Muscle of back (tissue), 11 donors: ENCODE results near the gene SSR4. TPM values are rescaled to one million over a fixed set of nuclear protein-coding genes. Genes with fewer than 3 reads are reported as not detected.
"Not testable (repeated sequence)": the region's sequence is repeated elsewhere in the genome, so short reads cannot be mapped to it uniquely, and the experiment has no call there.

Experiments used
- DNase-seq, 3 donors: peaks; one replicate each; pipeline versions ENCODE4 v3.0.0 to v3.0.0-alpha.2; 2013
- polyA plus RNA-seq, 10 donors: library from polyadenylated mRNA; unstranded; fragments of 120-200 nt; gene quantifications; one replicate each; pipeline ENCODE4 v1.2.1, GENCODE V29; 2013; ENCODE audit not compliant: insufficient read length in 10 of 10

SSR4 gene
- polyA plus RNA-seq, 10 donors, result 101 to 153 (median 115) TPM

- DNase-seq, result no peak
Observed at GRCh38 chrX:153803211-153804099, 9.0 kb downstream of the SSR4 start.

- DNase-seq, result no peak
Observed at GRCh38 chrX:153804100-153804595, 9.7 kb downstream of the SSR4 start.

DNA sequence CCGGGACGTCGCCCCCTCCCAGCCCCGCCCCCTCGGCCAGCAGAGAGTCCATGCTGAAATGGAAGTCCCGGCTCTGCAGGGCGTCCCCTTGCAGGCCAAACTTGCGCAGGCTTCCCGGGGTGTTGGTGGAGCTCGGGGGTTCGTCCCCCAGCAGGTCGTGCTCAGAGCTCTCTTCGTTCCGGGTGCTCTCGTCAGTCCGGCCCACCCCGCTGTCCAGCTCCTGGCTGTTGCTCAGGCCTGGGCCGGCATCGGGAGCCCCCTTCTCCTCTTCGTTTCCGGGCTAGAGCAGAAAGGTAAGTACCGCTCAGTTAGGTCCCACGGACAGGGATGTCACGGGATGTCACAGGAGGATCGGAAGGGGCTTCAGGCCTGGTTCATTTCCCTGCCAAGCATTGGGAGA is 10.2 kb downstream of the SSR4 start:
- no peak for DNase-seq

GRCh38 chrX:153805436-153805835 is 11.0 kb downstream of the SSR4 start:
- no peak for DNase-seq

DNA sequence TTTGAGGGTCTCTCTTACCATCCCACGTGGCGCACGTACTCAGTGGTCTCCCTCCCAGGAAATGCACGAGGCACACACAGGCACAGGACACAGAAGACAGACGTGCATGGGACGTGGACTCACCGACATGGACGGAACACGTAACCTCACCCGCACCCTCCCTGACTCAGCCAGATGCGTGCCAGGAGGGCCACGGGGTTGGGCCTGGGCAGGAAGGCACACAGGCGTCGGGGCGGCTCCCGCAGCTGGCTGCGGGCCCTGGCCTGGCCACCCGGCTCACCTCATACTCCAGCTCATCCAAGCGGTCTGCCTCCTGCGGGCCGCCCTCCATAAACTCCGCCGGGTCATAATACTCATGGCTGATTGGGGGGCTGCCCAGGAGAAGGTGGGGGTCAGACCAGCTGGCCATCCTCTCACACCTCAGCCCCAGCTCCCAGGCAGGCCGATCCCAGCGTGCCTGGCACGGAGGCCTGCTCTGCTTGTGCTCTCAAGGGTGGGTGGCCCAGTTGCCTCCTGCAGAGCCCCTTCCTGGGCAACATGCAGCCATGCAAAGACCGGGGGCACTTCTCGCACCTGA is 12.6 kb downstream of the SSR4 start:
- DNase-seq, result no peak

GRCh38 chrX:153807976-153808375 is 13.5 kb downstream of the SSR4 start:
- no peak for DNase-seq

GRCh38 chrX:153812220-153812619 is 17.8 kb downstream of the SSR4 start:
- DNase-seq, result no peak

DNA sequence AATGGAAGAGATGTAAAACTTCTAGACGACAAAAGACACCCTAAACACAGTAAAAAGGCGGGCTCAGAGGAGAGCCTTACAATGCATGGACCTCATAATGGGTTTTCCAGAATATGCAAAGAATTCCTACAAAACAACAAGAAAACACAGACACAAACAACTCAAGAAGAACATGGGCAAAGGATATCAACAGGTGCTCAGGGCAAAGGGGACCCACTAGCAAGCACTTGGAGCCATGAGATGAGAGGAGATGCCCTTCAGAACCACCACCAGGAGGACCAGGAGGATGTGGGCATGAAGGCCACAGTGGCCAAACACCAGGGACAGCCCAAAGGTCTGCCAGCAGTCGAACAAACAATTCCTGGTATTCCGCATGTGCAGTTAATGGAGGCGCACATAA is 18.7 kb downstream of the SSR4 start:
- DNase-seq, result no peak

DNA sequence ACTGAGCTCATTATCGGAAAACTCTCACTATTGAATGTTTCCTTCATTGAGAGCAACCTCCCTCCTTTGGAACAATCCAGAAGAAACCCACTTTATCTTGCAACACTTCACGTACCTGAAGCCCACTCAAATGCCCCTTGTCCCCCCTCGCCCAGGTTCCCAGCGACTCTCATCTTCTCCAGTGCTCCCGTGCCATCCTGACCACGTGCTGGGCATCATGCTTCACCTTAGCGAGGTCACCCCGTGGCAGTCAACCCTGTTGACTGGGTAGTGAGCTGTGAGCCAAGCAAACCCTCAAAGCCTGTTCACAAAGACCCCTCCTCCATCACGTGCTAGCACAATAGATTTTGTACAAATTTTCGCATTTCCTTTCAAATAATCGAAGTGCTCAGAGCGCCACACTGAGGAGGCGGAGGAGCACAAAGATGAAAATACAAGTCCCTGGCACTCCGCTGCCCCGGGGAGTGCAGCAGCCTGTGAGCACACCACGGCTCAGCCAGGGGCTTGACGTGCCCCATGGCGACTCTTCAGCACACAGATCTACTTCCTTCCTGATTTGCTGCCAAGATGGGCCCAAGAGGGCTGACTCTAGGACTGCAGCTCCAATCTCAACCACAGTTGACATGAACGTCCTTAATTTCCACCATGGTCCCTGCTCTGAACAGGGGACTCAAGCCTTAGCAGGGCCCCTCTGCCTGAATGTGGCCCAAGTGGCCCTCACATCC is 20.3 kb downstream of the SSR4 start:
- DNase-seq, result no peak

- no peak for DNase-seq
Observed at GRCh38 chrX:153816831-153817690, 22.6 kb downstream of the SSR4 start.

- DNase-seq, result not testable (repeated sequence)
Observed at GRCh38 chrX:153818064-153818463, 23.6 kb downstream of the SSR4 start.

DNA sequence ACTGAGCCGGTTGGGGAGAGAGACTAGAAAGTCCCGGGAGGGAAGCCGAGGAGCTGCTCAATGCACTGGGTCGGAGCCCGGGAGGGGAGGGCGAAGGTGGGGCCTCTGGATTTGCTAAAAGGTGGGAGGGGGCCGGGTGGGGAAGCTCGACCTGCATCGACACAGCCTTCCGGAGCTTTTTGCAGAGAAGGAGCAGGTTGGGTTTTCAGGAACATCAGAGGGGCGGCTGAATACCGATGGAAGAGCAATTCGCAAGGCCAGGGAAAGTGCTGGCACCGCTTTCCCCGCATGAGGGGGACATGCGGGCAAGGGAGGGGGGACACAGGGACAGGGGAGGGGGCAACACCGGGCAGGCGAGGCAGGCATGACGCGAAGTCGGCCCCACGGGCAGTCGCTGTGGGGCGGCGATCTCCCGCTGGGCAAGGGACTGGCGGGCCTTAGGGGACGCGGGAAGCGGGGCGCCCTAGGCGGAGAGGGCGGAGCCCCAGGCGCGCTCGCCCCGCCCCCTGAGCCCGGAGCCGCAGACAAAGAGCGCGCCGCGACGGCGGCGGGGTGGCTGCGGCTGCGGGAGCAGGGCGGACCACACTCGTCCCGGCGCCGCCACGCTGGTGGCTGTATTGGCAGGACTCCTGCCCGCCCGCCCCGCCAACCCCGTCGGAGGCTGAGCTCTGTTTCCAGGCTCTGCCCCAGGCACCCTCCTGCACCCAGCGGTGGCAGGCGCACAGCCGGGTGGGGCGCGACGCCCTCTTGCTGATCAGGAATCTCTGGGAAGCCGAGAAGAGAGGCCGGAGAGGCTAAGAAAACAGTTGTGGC is 24.3 kb downstream of the SSR4 start:
- DNase-seq, result peak; percentile 12 to 65 (median 34)

GRCh38 chrX:153819384-153820040 is 25.0 kb downstream of the SSR4 start:
- peak in 1 of 3 donors; percentile 38 for DNase-seq

DNA sequence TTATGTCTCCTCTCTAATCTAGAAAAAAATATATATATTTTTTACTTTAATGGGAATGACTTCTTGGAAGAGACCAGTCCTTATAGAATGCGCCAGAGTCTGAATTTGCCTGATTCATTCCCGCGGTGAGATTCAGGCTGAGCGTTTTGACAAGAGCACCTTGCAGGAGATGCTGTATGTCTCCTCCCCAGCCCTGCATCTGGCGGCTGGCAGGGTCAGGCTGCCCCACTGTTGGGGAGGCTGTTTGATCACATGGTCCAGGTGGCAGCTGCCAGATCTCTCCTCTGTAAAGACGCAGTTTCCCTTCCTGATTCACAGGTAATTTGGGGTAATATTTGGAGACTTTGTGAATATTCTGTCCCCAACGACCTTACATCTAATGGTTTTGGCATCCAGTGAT is 26.1 kb downstream of the SSR4 start:
- no peak for DNase-seq

DNA sequence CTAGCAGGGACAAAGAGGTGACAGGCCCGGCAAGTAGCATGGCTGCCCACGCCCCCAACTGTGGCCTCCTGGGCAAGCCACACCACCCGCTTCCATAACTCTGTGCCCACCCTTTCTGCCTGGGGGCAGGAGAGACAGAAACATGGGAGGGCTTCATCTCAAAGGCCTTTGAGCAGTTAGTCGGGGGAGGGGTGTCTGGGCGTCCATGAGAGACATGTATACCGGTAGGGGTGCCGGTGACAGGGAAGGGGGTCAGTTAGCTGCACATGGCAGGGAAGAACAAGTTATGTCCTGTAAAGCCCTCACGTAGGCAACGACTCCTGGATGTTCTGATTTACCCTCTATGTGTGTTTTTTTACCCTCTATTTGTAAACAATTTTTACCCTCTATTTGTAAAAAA is 26.6 kb downstream of the SSR4 start:
- DNase-seq, result no peak

GRCh38 chrX:153824348-153824747 is 29.9 kb downstream of the SSR4 start:
- no peak for DNase-seq

DNA sequence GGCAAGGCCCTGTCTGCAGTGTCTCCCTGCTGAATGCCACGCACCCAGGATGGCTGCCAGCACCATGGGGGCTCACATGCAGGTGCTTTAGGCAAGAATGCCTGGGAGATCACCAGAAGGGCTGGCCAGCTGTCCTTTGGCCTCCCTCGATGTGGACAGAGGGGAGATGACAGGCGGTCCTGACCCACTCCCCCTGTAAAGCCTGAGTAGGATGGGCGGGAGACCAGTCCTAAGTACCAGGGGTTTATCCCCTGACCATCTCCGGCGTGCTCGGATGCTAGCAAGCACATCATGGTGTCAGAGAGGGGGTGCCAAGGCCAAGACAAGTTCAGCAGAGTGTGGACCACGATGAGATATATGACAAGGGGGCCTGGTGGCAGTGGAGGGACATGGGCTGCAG is 30.6 kb downstream of the SSR4 start:
- DNase-seq, result no peak

DNA sequence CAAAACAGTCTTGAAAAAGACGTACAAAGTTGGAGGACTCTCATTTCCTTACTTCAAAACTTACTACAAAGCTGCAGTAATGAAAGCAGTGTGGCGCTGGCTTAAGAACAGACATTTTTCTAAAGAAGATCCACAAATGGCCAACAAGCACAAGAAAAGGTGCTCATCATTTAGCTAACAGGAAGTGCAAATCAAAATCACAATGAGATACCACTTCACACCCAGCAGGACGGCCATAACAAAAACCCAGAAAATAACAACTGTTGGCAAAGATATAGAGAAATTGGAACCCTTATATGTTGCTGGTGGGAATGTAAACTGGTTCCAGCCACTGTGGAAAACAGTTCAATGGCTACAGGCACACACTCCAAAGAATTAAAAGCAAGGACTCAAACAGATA is 32.5 kb downstream of the SSR4 start:
- no peak for DNase-seq

DNA sequence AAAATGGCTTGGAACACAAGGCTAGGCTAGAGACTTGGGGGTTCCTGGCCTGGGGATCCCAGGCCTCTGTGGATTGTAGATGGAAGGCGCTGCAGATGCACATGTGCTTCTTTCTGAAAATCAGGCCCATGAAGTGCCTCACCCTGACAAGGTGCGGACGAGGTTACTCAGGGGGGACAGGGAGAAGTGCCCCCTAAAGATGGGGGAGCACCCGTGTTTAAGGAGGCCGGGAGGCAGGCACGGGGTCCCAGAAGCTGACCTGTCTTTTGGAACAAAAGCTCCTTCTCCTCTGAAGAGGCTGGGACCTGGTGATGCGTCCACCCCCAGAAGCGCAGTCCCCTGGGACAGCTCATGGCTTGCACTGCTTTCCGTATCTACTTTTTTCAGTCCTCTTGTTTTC is 33.4 kb downstream of the SSR4 start:
- DNase-seq, result no peak

- DNase-seq, result no peak
Observed at GRCh38 chrX:153828308-153828707, 33.8 kb downstream of the SSR4 start.
